ENCODE results near the gene ETS2. TPM values are rescaled to one million over a fixed set of nuclear protein-coding genes. Genes with fewer than 3 reads are reported as not detected.

Gene ETS2
- total and polyA plus RNA-seq, 10 of the 15 experiments (the other 5 are each of a cell fraction or from before 2014, with no cell fraction given): 0.52 to 8.6 (median 3.8) TPM

- no peak for TF ChIP-seq E2F8 (IDR thresholded peaks at IDR 0.05; ENCODE audit: low read depth, partially characterized antibody)
Observed at GRCh38 chr21:38766987-38767722, 38.6 kb upstream of the ETS2 start (continued).

- H3K27ac ChIP-seq (ENCODE audit: control insufficient read depth, insufficient read depth): no peak overlapping the region
- H3K9ac ChIP-seq (ENCODE audit: control insufficient read depth, insufficient read depth, low read length): no peak overlapping the region
- H3K9me3 ChIP-seq (replicated peaks; ENCODE audit: control insufficient read depth, insufficient read depth, low read length): peaks cover 6% of the 10 kb centered on the region; the same call in 2 of the 3 replicates
- no peak overlapping the region for H3K4me3 ChIP-seq
- ChIA-PET CTCF (interaction anchor here (0.7 to 1.1 kb wide), 3 partner anchors 16 to 432 kb away, joined by 3 to 5 read pairs (median 4); no protein-coding TSS in a partner anchor), SMC1A (ENCODE audit: uncharacterized antibody, unreplicated experiment) (interaction anchor here (1.1 to 1.7 kb wide), 3 partner anchors 9 to 39 kb away, joined by 4 to 7 read pairs (median 5); no protein-coding TSS in a partner anchor), POLR2A (interaction anchor here (0.6 kb wide), 1 partner anchor 533 kb away, joined by 3 read pairs; no protein-coding TSS in a partner anchor), RAD21 (ENCODE audit: unreplicated experiment) (no interaction called here)
- 63% methylated on average over 13 of the region's 13 CpGs for WGBS (ENCODE audit: insufficient coverage, insufficient replicate concordance, low lambda C conversion rate, missing lambda C conversion rate)
- TF ChIP-seq MTA3 (IDR thresholded peaks at IDR 0.05; ENCODE audit: borderline replicate concordance, low read length) (no peak), CREM (IDR thresholded peaks at IDR 0.05; ENCODE audit: low read depth) (peak; percentile 79), CREB1 (IDR thresholded peaks at IDR 0.05; ENCODE audit: low read depth) (peak; percentile 77), JUNB (IDR thresholded peaks at IDR 0.05) (peak; percentile 40), REST (IDR thresholded peaks at IDR 0.05; ENCODE audit: low read depth, low read length) (no peak)
- no peaks in the 10 kb centered on the region for H3K36me3 ChIP-seq (ENCODE audit: control insufficient read depth in 2 of 2, insufficient read depth in 2 of 2, low read length in 1 of 2)
- no peak overlapping the region for H2AFZ ChIP-seq (ENCODE audit: control insufficient read depth, low read depth, low read length)
- intact Hi-C loops (cut with micrococcal nuclease; ENCODE audit: unreplicated experiment) (no loop called here), in situ Hi-C loops (cut with MboI) (no loop called here)
- no peaks in the 10 kb centered on the region for H3K27me3 ChIP-seq (replicated peaks in 1 of 2; ENCODE audit: control insufficient read depth in 2 of 2, insufficient read depth in 2 of 2, low read length in 1 of 2)
- no peaks in the 10 kb centered on the region for H3K79me2 ChIP-seq (ENCODE audit: control insufficient read depth, insufficient read depth, low read length)
- H4K20me1 ChIP-seq (ENCODE audit: control insufficient read depth, insufficient read depth): no peaks in the 10 kb centered on the region
- ATAC-seq: peak; percentile 8
- H3K4me2 ChIP-seq (ENCODE audit: control insufficient read depth, insufficient read depth): 0 out of 2 replicates have a peak overlapping the region, but pooled peaks have one; percentile 29
- H3K4me1 ChIP-seq (ENCODE audit: control insufficient read depth, insufficient read depth, low read length): peaks cover 14% of the 10 kb centered on the region
- no TSS peak for BruUV-seq (replicated peaks)
- no peak for FAIRE-seq
- DNase-seq (ENCODE audit: low read depth, low spot score): no peak
Observed at GRCh38 chr21:38768471-38769063, 37.2 kb upstream of the ETS2 start.
